Measurements from ENCODE around the gene RBM38.

RBM38 gene

DNA sequence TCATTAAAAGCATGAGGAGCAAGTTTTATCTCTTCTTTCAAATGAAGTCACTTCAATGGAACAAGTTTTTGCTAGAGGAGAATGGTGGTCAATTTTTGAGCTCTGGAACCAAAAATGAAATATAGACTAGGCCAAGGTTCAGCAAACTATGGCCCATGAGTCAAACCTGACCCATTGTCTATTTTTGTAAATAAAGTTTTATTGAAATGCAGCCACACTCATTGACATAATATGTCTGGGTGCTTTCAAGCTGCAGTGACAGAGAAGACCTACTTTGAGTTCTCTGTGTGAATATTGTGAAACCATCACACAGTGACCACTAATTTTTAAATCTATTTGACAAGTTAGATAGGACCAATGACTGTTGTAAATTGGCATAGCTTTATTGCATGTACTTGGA is 26.7 kb upstream of the RBM38 start:
- H3F3A ChIP-seq (ENCODE audit: insufficient read depth): no peaks in the 10 kb centered on the region
- TF ChIP-seq CTCF (IDR thresholded peaks at IDR 0.05; ENCODE audit: insufficient read depth, low read length, poor library complexity, severe bottlenecking) (no peak), EZH2phosphoT487 (conservative IDR thresholded peaks at IDR 0.05; ENCODE audit: low read length) (no peak)
- peaks cover 35% of the 10 kb centered on the region; the same call in 1 of the 2 replicates for H3K36me3 ChIP-seq (ENCODE audit: low read length)

DNA sequence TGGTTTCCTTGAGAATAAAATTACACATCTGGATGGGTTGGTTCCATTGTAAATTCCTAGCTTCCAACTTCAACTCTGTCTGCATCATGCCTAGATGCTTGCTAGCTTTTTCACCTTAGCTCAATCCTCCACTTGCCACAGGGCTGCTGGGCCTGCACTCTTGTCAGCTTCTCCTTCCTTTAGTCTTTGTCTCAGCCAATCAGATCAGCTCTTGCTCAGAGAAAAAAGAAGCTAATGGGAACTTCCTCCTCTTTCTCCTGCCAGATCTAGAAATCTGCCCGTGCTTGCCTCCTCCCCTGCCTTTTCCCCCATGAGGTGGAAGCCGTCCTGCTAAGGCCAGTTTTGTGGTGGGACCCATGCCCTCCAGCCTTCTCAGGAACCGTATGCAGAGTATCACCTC is 21.6 kb upstream of the RBM38 start:
- Histone ChIP-seq H3K36me3 (ENCODE audit: low read length) (peaks cover 35% of the 10 kb centered on the region; the same call in 1 of the 2 replicates), H3K9me3 (ENCODE audit: insufficient read depth, low read length) (no peaks in the 10 kb centered on the region)

More for the DNA sequence above, 26.7 kb upstream of the RBM38 start:
- Histone ChIP-seq H3K9me2 (replicated peaks; ENCODE audit: insufficient read depth, low read length) (no peaks in the 10 kb centered on the region), H3K27ac (ENCODE audit: low read depth, low read length) (no peak overlapping the region), H4K20me1 (ENCODE audit: low read depth, low read length) (no peaks in the 10 kb centered on the region), H3K4me3 (ENCODE audit: insufficient read depth, low read length, poor library complexity, severe bottlenecking) (no peak overlapping the region), H3K27me3 (ENCODE audit: low read length) (no peaks in the 10 kb centered on the region), H3K9ac (ENCODE audit: low read length) (no peak overlapping the region), H3K9me3 (ENCODE audit: insufficient read depth, low read length) (no peaks in the 10 kb centered on the region), H3K4me2 (ENCODE audit: low read depth, low read length, poor library complexity, severe bottlenecking) (no peak overlapping the region), H3K79me2 (ENCODE audit: insufficient read depth, low read length) (peaks cover 7% of the 10 kb centered on the region; the same call in 1 of the 2 replicates), H2AFZ (ENCODE audit: low read depth, low read length, severe bottlenecking) (no peak overlapping the region)

DNA sequence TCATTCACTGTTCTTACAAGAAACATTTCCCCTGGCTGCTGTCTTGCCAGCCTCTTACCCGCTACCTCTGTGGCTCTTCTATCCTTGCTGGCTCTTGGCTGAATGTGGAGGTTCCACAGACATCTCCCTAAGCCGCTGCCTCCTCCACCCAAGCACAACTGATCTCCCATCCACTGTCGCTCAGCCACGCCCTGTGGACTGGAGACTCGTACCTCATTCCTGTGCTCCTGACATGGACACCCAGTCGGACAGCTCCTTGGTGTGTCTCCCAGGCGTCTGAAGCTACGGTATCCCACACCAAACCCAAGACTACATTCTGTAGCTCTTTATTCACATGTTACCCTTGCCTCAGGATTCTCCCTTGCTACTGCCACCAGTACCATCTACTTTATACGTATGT is 20.9 kb upstream of the RBM38 start:
- H3K27ac ChIP-seq (ENCODE audit: low read depth, low read length): no peak overlapping the region
- H3F3A ChIP-seq (ENCODE audit: insufficient read depth): no peaks in the 10 kb centered on the region
- H3K9ac ChIP-seq (ENCODE audit: low read length): no peak overlapping the region
- H3K9me2 ChIP-seq (replicated peaks; ENCODE audit: insufficient read depth, low read length): no peaks in the 10 kb centered on the region
- no peak overlapping the region for H2AFZ ChIP-seq (ENCODE audit: low read depth, low read length, severe bottlenecking)
- H3K4me3 ChIP-seq (ENCODE audit: insufficient read depth, low read length, poor library complexity, severe bottlenecking): no peak overlapping the region
- H4K20me1 ChIP-seq (ENCODE audit: low read depth, low read length): no peaks in the 10 kb centered on the region
- H3K4me2 ChIP-seq (ENCODE audit: low read depth, low read length, poor library complexity, severe bottlenecking): no peak overlapping the region
- H3K9me3 ChIP-seq (ENCODE audit: insufficient read depth, low read length): no peaks in the 10 kb centered on the region
- peaks cover 31% of the 10 kb centered on the region; the same call in 1 of the 2 replicates for H3K36me3 ChIP-seq (ENCODE audit: low read length)
- no peaks in the 10 kb centered on the region for H3K27me3 ChIP-seq (ENCODE audit: low read length)
- H3K79me2 ChIP-seq (ENCODE audit: insufficient read depth, low read length): no peaks in the 10 kb centered on the region
- TF ChIP-seq EZH2phosphoT487 (conservative IDR thresholded peaks at IDR 0.05; ENCODE audit: low read length): no peak
- no peak for TF ChIP-seq CTCF (IDR thresholded peaks at IDR 0.05; ENCODE audit: insufficient read depth, low read length, poor library complexity, severe bottlenecking)

More for the DNA sequence above, 21.6 kb upstream of the RBM38 start:
- H2AFZ ChIP-seq (ENCODE audit: low read depth, low read length, severe bottlenecking): no peak overlapping the region
- H3K9ac ChIP-seq (ENCODE audit: low read length): no peak overlapping the region
- H3K4me3 ChIP-seq (ENCODE audit: insufficient read depth, low read length, poor library complexity, severe bottlenecking): no peak overlapping the region
- no peaks in the 10 kb centered on the region for H4K20me1 ChIP-seq (ENCODE audit: low read depth, low read length)
- H3K27ac ChIP-seq (ENCODE audit: low read depth, low read length): no peak overlapping the region
- no peaks in the 10 kb centered on the region for H3K9me2 ChIP-seq (replicated peaks; ENCODE audit: insufficient read depth, low read length)
- TF ChIP-seq CTCF (IDR thresholded peaks at IDR 0.05; ENCODE audit: insufficient read depth, low read length, poor library complexity, severe bottlenecking): no peak
- no peaks in the 10 kb centered on the region for H3K27me3 ChIP-seq (ENCODE audit: low read length)
- no peak overlapping the region for H3K4me2 ChIP-seq (ENCODE audit: low read depth, low read length, poor library complexity, severe bottlenecking)
- no peaks in the 10 kb centered on the region for H3F3A ChIP-seq (ENCODE audit: insufficient read depth)
- no peaks in the 10 kb centered on the region for H3K79me2 ChIP-seq (ENCODE audit: insufficient read depth, low read length)
